GM12865 (cell line): ENCODE measurements around the gene RWDD1.

Source experiments
- DNase-seq: peaks from one replicate; pipeline ENCODE4 v3.0.0; 2010; ENCODE audit warnings: low read depth
- H3K4me3 ChIP-seq: 2 replicates; pipeline ENCODE4 v1.5.1; 2011; ENCODE audit warnings: mild to moderate bottlenecking, low read depth, low read length, control low read depth
- CTCF ChIP-seq: IDR thresholded peaks from 2 replicates; pipeline ENCODE4 v1.5.1; 2011; ENCODE audit warnings: low read length, control low read depth, low read depth, inconsistent platforms; ENCODE audit not compliant: insufficient read depth; ENCODE audit errors: missing control alignments

The RWDD1 gene

GRCh38 chr6:116564921-116565872, 6.1 kb upstream of the RWDD1 start:
- no peak for TF ChIP-seq CTCF
- no peak for DNase-seq
- H3K4me3 ChIP-seq = no peak overlapping the region

GRCh38 chr6:116568111-116568510, 3.2 kb upstream of the RWDD1 start:
- no peak overlapping the region for H3K4me3 ChIP-seq
- no peak for TF ChIP-seq CTCF
- no peak for DNase-seq

GRCh38 chr6:116568821-116569755, 2.2 kb upstream of the RWDD1 start:
- TF ChIP-seq CTCF = no peak
- H3K4me3 ChIP-seq = no peak overlapping the region
- DNase-seq = no peak

GRCh38 chr6:116571683-116572000, 338 bp downstream of the RWDD1 start:
- TF ChIP-seq CTCF = no peak
- no peak for DNase-seq
- H3K4me3 ChIP-seq = peak overlapping the region; percentile 96

GRCh38 chr6:116572162-116572561, 858 bp downstream of the RWDD1 start:
- peak; percentile 46 for DNase-seq
- no peak for TF ChIP-seq CTCF
- H3K4me3 ChIP-seq = peak overlapping the region; percentile 96

- no peak for DNase-seq
- TF ChIP-seq CTCF = no peak
- H3K4me3 ChIP-seq = no peak overlapping the region
These were observed 3.9 kb downstream of the RWDD1 start for GRCh38 chr6:116575227-116575626.
